A549 (cell line): ENCODE data around the gene FRY. TPM values are rescaled to one million over a fixed set of nuclear protein-coding genes. Genes with fewer than 3 reads are reported as not detected.

Experiments
- ATAC-seq, 2 experiments: fragments of 200-7000 bp in 1 of 2; fragments of >200 bp in 1 of 2; cut with Nextera tagmentation in 1 of 2; cut with Tn5 transposase in 1 of 2; 3 replicates each; pipeline versions ENCODE4 v1.8.0 to v1.9.1; 2018 to 2020; ENCODE audit warnings: mild to moderate bottlenecking in 1 of 2, moderate library complexity in 1 of 2
- CTCF ChIA-PET: fragments of 300-600 bp; sonication (Branson Sonifier 250); formaldehyde crosslinking; extraction: SDS; loops from one replicate; lab custom pipeline; 2021; ENCODE audit warnings: antibody characterized with exemption, inconsistent platforms; lab: Yijun Ruan, JAX
- POLR2A ChIA-PET: fragments of 350-600 bp; formaldehyde crosslinking; extraction: SDS; loops from one replicate; lab custom pipeline; 2021; ENCODE audit warnings: antibody characterized with exemption, inconsistent platforms; lab: Yijun Ruan, JAX
- DNase-seq, 2 experiments: peaks; one replicate each; pipeline versions ENCODE4 v3.0.0 to v3.0.0-alpha.2; 2011 to 2016; ENCODE audit warnings: low read depth in 1 of 2, low spot score in 1 of 2
- FAIRE-seq: peaks from 2 replicates; lab custom pipeline; 2011; peaks lifted over from hg19 to GRCh38; lab: Jason Lieb, UNC
- H3K27ac ChIP-seq, 2 experiments: fragments of >200 bp; sonication (Bioruptor Twin); formaldehyde crosslinking; 3 replicates each; pipeline ENCODE4 v1.5.1; 2016 to 2017
- H3K4me1 ChIP-seq: fragments of >200 bp; sonication (Bioruptor Twin); formaldehyde crosslinking; 3 replicates; pipeline ENCODE4 v1.6.1; 2016
- H3K4me2 ChIP-seq: fragments of >200 bp; sonication (Bioruptor Twin); formaldehyde crosslinking; 3 replicates; pipeline ENCODE4 v1.6.1; 2016
- H3K4me3 ChIP-seq: fragments of >200 bp; sonication (Bioruptor Twin); formaldehyde crosslinking; 3 replicates; pipeline ENCODE4 v1.5.1; 2016
- H3K9me3 ChIP-seq: fragments of >200 bp; sonication (Bioruptor Twin); formaldehyde crosslinking; 3 replicates; pipeline ENCODE4 v1.6.1; 2016
- BCL3 ChIP-seq: fragments of >200 bp; sonication (Bioruptor Twin); formaldehyde crosslinking; IDR thresholded peaks from 3 replicates; pipeline ENCODE4 v1.6.1; 2016
- BHLHE40 ChIP-seq: IDR thresholded peaks from 2 replicates; pipeline ENCODE4 v1.6.1; 2012; ENCODE audit warnings: low read depth, low read length, inconsistent platforms
- CBX2 ChIP-seq: fragments of 200-600 bp; sonication (generic); IDR thresholded peaks from 2 replicates; pipeline ENCODE4 v1.6.1; 2016; ENCODE audit warnings: low read depth, mild to moderate bottlenecking, borderline replicate concordance
- CBX8 ChIP-seq: fragments of 200-600 bp; sonication (generic); IDR thresholded peaks from 2 replicates; pipeline ENCODE4 v1.6.1; 2016
- CHD2 ChIP-seq: fragments of 150-350 bp; IDR thresholded peaks from 2 replicates; pipeline ENCODE4 v1.6.1; 2014; ENCODE audit warnings: low read length; ENCODE audit not compliant: partially characterized antibody
- CTCF ChIP-seq: fragments of >200 bp; sonication (Bioruptor Twin); formaldehyde crosslinking; IDR thresholded peaks from 3 replicates; pipeline ENCODE4 v1.5.1; 2016
- EHF ChIP-seq: fragments of 250-450 bp; sonication (Bioruptor Pico); IDR thresholded peaks from 2 replicates; pipeline ENCODE4 v1.5.0; 2020; ENCODE audit warnings: mild to moderate bottlenecking
- ELK1 ChIP-seq: fragments of 150-350 bp; IDR thresholded peaks from 2 replicates; pipeline ENCODE4 v1.6.1; 2014; ENCODE audit warnings: low read depth, mild to moderate bottlenecking, low read length
- EP300 ChIP-seq, 2 experiments: fragments of >200 bp; sonication (Bioruptor Twin); formaldehyde crosslinking; IDR thresholded peaks; 2 replicates in 1 of 2; 3 replicates in 1 of 2; pipeline ENCODE4 v1.6.1; 2016 to 2017
- FOSL2 ChIP-seq, 2 experiments: fragments of 450-650 bp in 1 of 2; fragments of >200 bp in 1 of 2; sonication (Bioruptor Twin) in 1 of 2; formaldehyde crosslinking; IDR thresholded peaks; 2 replicates each; pipeline versions ENCODE4 v1.5.0 to v1.6.1; 2016 to 2020; ENCODE audit warnings: mild to moderate bottlenecking in 1 of 2, moderate library complexity in 1 of 2
- HDAC2 ChIP-seq: fragments of 200-600 bp; sonication (generic); IDR thresholded peaks from 2 replicates; pipeline ENCODE4 v1.6.1; 2016
- HES2 ChIP-seq: fragments of >200 bp; sonication (Bioruptor Twin); formaldehyde crosslinking; IDR thresholded peaks from 2 replicates; pipeline ENCODE4 v1.6.1; 2016
- HEYL ChIP-seq: fragments of 250-450 bp; sonication (Bioruptor Pico); IDR thresholded peaks from 2 replicates; pipeline ENCODE4 v1.8.0; 2021; ENCODE audit warnings: mild to moderate bottlenecking, moderate library complexity
- HOXB13 ChIP-seq: fragments of 250-450 bp; sonication (Bioruptor Pico); IDR thresholded peaks from 2 replicates; pipeline ENCODE4 v1.5.0; 2020; ENCODE audit warnings: low read depth, mild to moderate bottlenecking, moderate library complexity
- KDM1A ChIP-seq: fragments of 200-600 bp; sonication (generic); IDR thresholded peaks from 2 replicates; pipeline ENCODE4 v1.6.1; 2016; ENCODE audit warnings: low read depth, mild to moderate bottlenecking
- MAFK ChIP-seq: fragments of 450-650 bp; IDR thresholded peaks from 2 replicates; pipeline ENCODE4 v1.6.1; 2014; ENCODE audit not compliant: partially characterized antibody
- MAZ ChIP-seq: fragments of 150-350 bp; IDR thresholded peaks from 2 replicates; pipeline ENCODE4 v1.6.1; 2014; ENCODE audit warnings: antibody characterized with exemption, low read depth, low read length, borderline replicate concordance
- MYC ChIP-seq: IDR thresholded peaks from 2 replicates; pipeline ENCODE4 v1.6.1; 2012; ENCODE audit warnings: mild to moderate bottlenecking, inconsistent platforms, low read length, improper control_type of control experiment, borderline replicate concordance
- NFE2L2 ChIP-seq: fragments of 150-350 bp; conservative IDR thresholded peaks from 2 replicates; pipeline ENCODE4 v1.6.1; 2014; ENCODE audit warnings: low read length
- PHF8 ChIP-seq: fragments of 200-600 bp; sonication (generic); IDR thresholded peaks from 2 replicates; pipeline ENCODE4 v1.6.1; 2016; ENCODE audit warnings: low read depth, mild to moderate bottlenecking, antibody characterized with exemption, moderate library complexity, borderline replicate concordance
- POLR2AphosphoS2 ChIP-seq: conservative IDR thresholded peaks from 2 replicates; pipeline ENCODE4 v1.6.1; 2012; ENCODE audit warnings: low read length, improper control_type of control experiment, inconsistent platforms
- RAD21 ChIP-seq, 2 experiments: fragments of >200 bp in 1 of 2; sonication (Bioruptor Twin) in 1 of 2; formaldehyde crosslinking in 1 of 2; IDR thresholded peaks in 1 of 2; conservative IDR thresholded peaks in 1 of 2; 2 replicates in 1 of 2; 3 replicates in 1 of 2; pipeline ENCODE4 v1.6.1; 2012 to 2018; ENCODE audit warnings: inconsistent platforms in 1 of 2
- RCOR1 ChIP-seq: fragments of 150-350 bp; IDR thresholded peaks from 2 replicates; pipeline ENCODE4 v1.6.1; 2014; ENCODE audit warnings: antibody characterized with exemption, low read length, low read depth
- SMC3 ChIP-seq: fragments of >200 bp; sonication (Bioruptor Twin); formaldehyde crosslinking; IDR thresholded peaks from 3 replicates; pipeline ENCODE4 v1.6.1; 2018; ENCODE audit warnings: inconsistent platforms
- USF2 ChIP-seq: fragments of 450-650 bp; IDR thresholded peaks from 2 replicates; pipeline ENCODE4 v1.6.1; 2014; ENCODE audit warnings: antibody characterized with exemption
- ZFP36 ChIP-seq: fragments of 450-650 bp; IDR thresholded peaks from 2 replicates; pipeline ENCODE4 v1.6.1; 2014; ENCODE audit warnings: borderline replicate concordance; ENCODE audit not compliant: partially characterized antibody
- ZNF302 ChIP-seq: fragments of 250-450 bp; sonication (Bioruptor Pico); IDR thresholded peaks from 2 replicates; pipeline ENCODE4 v1.9.0; 2021; ENCODE audit warnings: inconsistent platforms, mild to moderate bottlenecking, moderate library complexity
- WGBS: methylation state at CpG from one replicate; pipeline ENCODE4 v1.1.6; 2017; ENCODE audit errors: missing lambda C conversion rate; 5-methylcytosine and 5-hydroxymethylcytosine counted together
- polyA plus RNA-seq, 4 experiments: library from polyadenylated mRNA; depleted of rRNA in 3 of 4; stranded (reverse); fragments of >200 nt; fragmentation: RNase III in 1 of 4; extraction: RNeasy Plus Mini Kit Qiagen cat#74134 plus additional on column Dnase treatment in 1 of 4; gene quantifications; 2 replicates in 3 of 4; 3 replicates in 1 of 4; pipeline ENCODE4 v1.2.3, GENCODE V29; 2011 to 2017
- TF ChIP-seq, protein P1 (sequence below): IDR thresholded peaks from 2 replicates; pipeline ENCODE4 v1.6.1; 2012
- TF ChIP-seq, protein P2 (sequence below): fragments of 200-600 bp; sonication (generic); IDR thresholded peaks from 2 replicates; pipeline ENCODE4 v1.6.1; 2016; ENCODE audit warnings: antibody characterized with exemption, mild to moderate bottlenecking, moderate library complexity

The FRY gene
- polyA plus RNA-seq, 2 of the 4 experiments (the other 2 are of a cell fraction) = 0.08 to 0.26 TPM

DNA sequence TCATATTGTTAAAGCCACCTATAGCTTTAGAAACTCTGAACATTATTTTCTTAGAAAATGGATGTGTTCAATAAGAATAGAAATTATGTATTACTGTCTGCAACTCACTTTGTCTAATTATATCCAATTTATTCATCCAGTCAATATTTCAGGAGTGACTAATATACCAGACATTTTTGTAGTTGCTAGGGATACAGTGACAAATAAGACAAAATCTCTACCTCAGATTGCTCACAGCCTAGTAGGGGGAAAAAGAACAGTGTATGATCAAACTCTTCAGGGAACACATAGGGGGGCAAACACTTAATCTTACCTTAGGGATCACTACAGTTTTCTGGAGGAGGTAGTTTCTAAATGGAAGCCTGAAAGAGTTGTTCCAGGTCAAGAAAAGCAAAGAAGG, 292.3 kb downstream of the FRY start:
- POLR2A ChIA-PET = interaction anchor here (1.0 kb wide), 1 partner anchor 9 kb away, joined by 3 read pairs; the partner anchor contains the start of genes BRCA2 and ZAR1L
- no peak for FAIRE-seq

DNA sequence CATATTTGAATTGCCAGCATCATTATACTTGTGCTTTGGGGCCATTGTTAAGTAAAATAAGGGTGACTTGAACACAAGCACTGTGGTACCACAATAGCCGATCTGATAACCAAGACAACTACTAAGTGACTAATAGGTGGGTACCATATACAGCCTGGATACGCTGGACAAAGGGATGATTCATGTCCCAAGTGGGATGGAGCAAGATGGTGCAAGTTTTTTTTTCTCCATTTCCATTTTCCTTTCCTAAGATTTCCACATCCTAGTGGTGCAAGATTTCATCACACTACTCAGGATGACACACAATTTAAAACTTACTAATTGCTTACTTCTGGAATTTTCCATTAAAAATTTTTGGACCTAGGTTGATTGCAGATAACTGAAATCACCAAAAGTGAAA, 298.9 kb downstream of the FRY start:
- FAIRE-seq = no peak
- TF ChIP-seq ZNF302 (CRISPR knock-in tag) = no peak
- no peak for TF ChIP-seq FOSL2 (IDR thresholded peaks at IDR 0.05)
- no peak for TF ChIP-seq FOSL2 (CRISPR knock-in tag; IDR thresholded peaks at IDR 0.05)
- TF ChIP-seq, protein P1, sequence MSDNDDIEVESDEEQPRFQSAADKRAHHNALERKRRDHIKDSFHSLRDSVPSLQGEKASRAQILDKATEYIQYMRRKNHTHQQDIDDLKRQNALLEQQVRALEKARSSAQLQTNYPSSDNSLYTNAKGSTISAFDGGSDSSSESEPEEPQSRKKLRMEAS = no peak
- no peak for TF ChIP-seq USF2
- TF ChIP-seq HOXB13 = no peak
- TF ChIP-seq MAFK = no peak
- no peak for TF ChIP-seq HDAC2
- no peak for TF ChIP-seq RCOR1
- TF ChIP-seq HEYL (CRISPR knock-in tag) = no peak
- no peak for TF ChIP-seq PHF8
- no peak for TF ChIP-seq CTCF
- TF ChIP-seq BHLHE40 = no peak
- no peak for TF ChIP-seq CBX8
- TF ChIP-seq POLR2AphosphoS2 = no peak
- no peak for TF ChIP-seq ZFP36
- TF ChIP-seq, all 56 proteins: peak for 0
- no peaks in the 10 kb centered on the region for H3K4me1 ChIP-seq
- no peak overlapping the region for H3K4me3 ChIP-seq
- no peak overlapping the region for H3K4me2 ChIP-seq
- DNase-seq = no peak
- H3K9me3 ChIP-seq = no peaks in the 10 kb centered on the region; the same call in 2 of the 3 replicates
- no peak overlapping the region for H3K27ac ChIP-seq
- CTCF ChIA-PET = interaction anchor here (0.9 kb wide), 1 partner anchor 15 kb away, joined by 6 read pairs; the partner anchor contains the start of gene BRCA2
- POLR2A ChIA-PET = no interaction called here
- WGBS = 93% methylated on average over 2 of the region's 2 CpGs
- no peak for ATAC-seq

More for the DNA sequence above, 292.3 kb downstream of the FRY start:
- H3K27ac ChIP-seq = no peak overlapping the region
- H3K4me2 ChIP-seq = no peak overlapping the region
- ATAC-seq (no peak), DNase-seq (no peak)
- H3K4me3 ChIP-seq = no peak overlapping the region
- CTCF ChIA-PET = no interaction called here
- TF ChIP-seq SMC3 = no peak
- no peak for TF ChIP-seq HEYL (CRISPR knock-in tag)
- TF ChIP-seq MYC = no peak
- no peak for TF ChIP-seq KDM1A
- TF ChIP-seq EHF (CRISPR knock-in tag) = no peak
- TF ChIP-seq HES2 = no peak
- no peak for TF ChIP-seq CBX2
- TF ChIP-seq, protein P2, sequence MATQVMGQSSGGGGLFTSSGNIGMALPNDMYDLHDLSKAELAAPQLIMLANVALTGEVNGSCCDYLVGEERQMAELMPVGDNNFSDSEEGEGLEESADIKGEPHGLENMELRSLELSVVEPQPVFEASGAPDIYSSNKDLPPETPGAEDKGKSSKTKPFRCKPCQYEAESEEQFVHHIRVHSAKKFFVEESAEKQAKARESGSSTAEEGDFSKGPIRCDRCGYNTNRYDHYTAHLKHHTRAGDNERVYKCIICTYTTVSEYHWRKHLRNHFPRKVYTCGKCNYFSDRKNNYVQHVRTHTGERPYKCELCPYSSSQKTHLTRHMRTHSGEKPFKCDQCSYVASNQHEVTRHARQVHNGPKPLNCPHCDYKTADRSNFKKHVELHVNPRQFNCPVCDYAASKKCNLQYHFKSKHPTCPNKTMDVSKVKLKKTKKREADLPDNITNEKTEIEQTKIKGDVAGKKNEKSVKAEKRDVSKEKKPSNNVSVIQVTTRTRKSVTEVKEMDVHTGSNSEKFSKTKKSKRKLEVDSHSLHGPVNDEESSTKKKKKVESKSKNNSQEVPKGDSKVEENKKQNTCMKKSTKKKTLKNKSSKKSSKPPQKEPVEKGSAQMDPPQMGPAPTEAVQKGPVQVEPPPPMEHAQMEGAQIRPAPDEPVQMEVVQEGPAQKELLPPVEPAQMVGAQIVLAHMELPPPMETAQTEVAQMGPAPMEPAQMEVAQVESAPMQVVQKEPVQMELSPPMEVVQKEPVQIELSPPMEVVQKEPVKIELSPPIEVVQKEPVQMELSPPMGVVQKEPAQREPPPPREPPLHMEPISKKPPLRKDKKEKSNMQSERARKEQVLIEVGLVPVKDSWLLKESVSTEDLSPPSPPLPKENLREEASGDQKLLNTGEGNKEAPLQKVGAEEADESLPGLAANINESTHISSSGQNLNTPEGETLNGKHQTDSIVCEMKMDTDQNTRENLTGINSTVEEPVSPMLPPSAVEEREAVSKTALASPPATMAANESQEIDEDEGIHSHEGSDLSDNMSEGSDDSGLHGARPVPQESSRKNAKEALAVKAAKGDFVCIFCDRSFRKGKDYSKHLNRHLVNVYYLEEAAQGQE = no peak
- TF ChIP-seq POLR2AphosphoS2 = no peak
- no peak for TF ChIP-seq BCL3
- TF ChIP-seq NFE2L2 = no peak
- no peak for TF ChIP-seq RCOR1
- no peak for TF ChIP-seq CHD2
- TF ChIP-seq EP300 (IDR thresholded peaks at IDR 0.05) = no peak
- TF ChIP-seq RAD21 (conservative IDR thresholded peaks at IDR 0.05 in 1 of 2, IDR thresholded peaks at IDR 0.05 in 1 of 2) = no peak
- TF ChIP-seq MAZ = no peak
- no peak for TF ChIP-seq ELK1
- H3K9me3 ChIP-seq = no peaks in the 10 kb centered on the region
- no peaks in the 10 kb centered on the region for H3K4me1 ChIP-seq
